ENCODE measurements around the gene PCDHB1.

PCDHB1 gene

GRCh38 chr5:141003791-141004611 lies 47.2 kb upstream of the PCDHB1 start:
- ChIA-PET CTCF (interaction anchor here (0.6 to 1.5 kb wide), 6 partner anchors 23 to 135 kb away, joined by 3 to 12 read pairs (median 3); partner anchors contain the start of gene PCDHAC1), POLR2A (ENCODE audit: low non-redundant PET) (no interaction called here)
- peak overlapping the region; percentile 71 for H3K27ac ChIP-seq
- no peak for TF ChIP-seq CTCF (conservative IDR thresholded peaks at IDR 0.05; ENCODE audit: low read depth)
- DNase-seq (ENCODE audit: low spot score), result peak; percentile 98

- ChIA-PET POLR2A (ENCODE audit: low non-redundant PET) (no interaction called here), CTCF (interaction anchor here (0.5 to 0.6 kb wide), 3 partner anchors 282 to 741 kb away, joined by 3 read pairs; no protein-coding TSS in a partner anchor)
These were observed 43.4 kb upstream of the PCDHB1 start for GRCh38 chr5:141007791-141008190.

GRCh38 chr5:141010047-141010793 lies 41.0 kb upstream of the PCDHB1 start:
- H3K27ac ChIP-seq, result no peak overlapping the region
- CTCF ChIA-PET, result interaction anchor here (0.7 to 1.4 kb wide), 2 partner anchors 52 to 84 kb away, joined by 3 to 5 read pairs; no protein-coding TSS in a partner anchor
- POLR2A ChIA-PET (ENCODE audit: low non-redundant PET), result no interaction called here

More at GRCh38 chr5:141007791-141008190, 43.4 kb upstream of the PCDHB1 start:
- no peak for TF ChIP-seq CTCF (conservative IDR thresholded peaks at IDR 0.05; ENCODE audit: low read depth)
- H3K27ac ChIP-seq, result no peak overlapping the region
- no peak for DNase-seq (ENCODE audit: low spot score)

GRCh38 chr5:141017943-141018342 lies 33.2 kb upstream of the PCDHB1 start:
- ChIA-PET CTCF (interaction anchor here (0.6 to 1.2 kb wide), 3 partner anchors 12 to 41 kb away, joined by 3 read pairs; no protein-coding TSS in a partner anchor), POLR2A (ENCODE audit: low non-redundant PET) (no interaction called here)
- TF ChIP-seq CTCF (conservative IDR thresholded peaks at IDR 0.05; ENCODE audit: low read depth), result no peak
- DNase-seq (ENCODE audit: low spot score), result no peak
- no peak overlapping the region for H3K27ac ChIP-seq

More at GRCh38 chr5:141010047-141010793, 41.0 kb upstream of the PCDHB1 start:
- no peak for TF ChIP-seq CTCF (conservative IDR thresholded peaks at IDR 0.05; ENCODE audit: low read depth)
- DNase-seq (ENCODE audit: low spot score), result no peak

GRCh38 chr5:141022384-141022783 lies 28.8 kb upstream of the PCDHB1 start:
- CTCF ChIA-PET, result no interaction called here
- no peak for TF ChIP-seq CTCF (conservative IDR thresholded peaks at IDR 0.05; ENCODE audit: low read depth)
- no peak overlapping the region for H3K27ac ChIP-seq
- no peak for DNase-seq (ENCODE audit: low spot score)
- POLR2A ChIA-PET (ENCODE audit: low non-redundant PET), result no interaction called here

- no peak for TF ChIP-seq CTCF (conservative IDR thresholded peaks at IDR 0.05; ENCODE audit: low read depth)
- CTCF ChIA-PET, result no interaction called here
- H3K27ac ChIP-seq, result no peak overlapping the region
- no peak for DNase-seq (ENCODE audit: low spot score)
- POLR2A ChIA-PET (ENCODE audit: low non-redundant PET), result no interaction called here
These were observed 20.2 kb upstream of the PCDHB1 start for GRCh38 chr5:141031006-141031405.

Measured in RWPE1 (cell line).